ENCODE measurements around the gene ZNF8. TPM values are rescaled to one million over a fixed set of nuclear protein-coding genes. Genes with fewer than 3 reads are reported as not detected.
"Not testable (repeated sequence)": the region's sequence is repeated elsewhere in the genome, so short reads cannot be mapped to it uniquely, and the experiment has no call there.

The ZNF8 gene
- total RNA-seq, 1 donor from 2014 or later = 2.9 TPM

GRCh38 chr19:58300620-58301019 lies 21.9 kb downstream of the ZNF8 start:
- ATAC-seq = no peak

- ATAC-seq = no peak
Measured at GRCh38 chr19:58304255-58304654, 25.5 kb downstream of the ZNF8 start.

GRCh38 chr19:58304748-58305064 lies 26.0 kb downstream of the ZNF8 start:
- peak; percentile 4 for ATAC-seq

- peak; percentile 99 for ATAC-seq
Measured at GRCh38 chr19:58305065-58305931, 26.5 kb downstream of the ZNF8 start, which contains the start of gene ERVK3-1. TSS of gene ERVK3-1 (plus strand) at chr19:58305377. CDS start at chr19:58312169, 6,792 bp downstream.

GRCh38 chr19:58305932-58306323 lies 27.2 kb downstream of the ZNF8 start:
- no peak for ATAC-seq

- ATAC-seq = no peak
Measured at GRCh38 chr19:58307736-58308135, 29.0 kb downstream of the ZNF8 start.

GRCh38 chr19:58310685-58311084 lies 31.9 kb downstream of the ZNF8 start:
- ATAC-seq = not testable (repeated sequence)

GRCh38 chr19:58311345-58311865 lies 32.6 kb downstream of the ZNF8 start:
- no peak for ATAC-seq

GRCh38 chr19:58315580-58315979 lies 36.8 kb downstream of the ZNF8 start:
- no peak for ATAC-seq

- no peak for ATAC-seq
Measured at GRCh38 chr19:58317476-58318072, 38.8 kb downstream of the ZNF8 start.

- no peak for ATAC-seq
Measured at GRCh38 chr19:58318297-58318696, 39.5 kb downstream of the ZNF8 start.

GRCh38 chr19:58319241-58319640 lies 40.5 kb downstream of the ZNF8 start:
- peak; percentile 90 for ATAC-seq

GRCh38 chr19:58325311-58326022 lies 46.7 kb downstream of the ZNF8 start:
- ATAC-seq = peak; percentile 34

GRCh38 chr19:58326501-58326913 lies 47.8 kb downstream of the ZNF8 start:
- no peak for ATAC-seq

- peak; percentile 95 for ATAC-seq
Measured at GRCh38 chr19:58326914-58327726, 48.4 kb downstream of the ZNF8 start, which contains the start of gene ZSCAN22. TSS of gene ZSCAN22 (plus strand) at chr19:58326994. CDS start at chr19:58334803, 7,809 bp downstream.

- ATAC-seq = no peak
Measured at GRCh38 chr19:58328999-58329398, 50.2 kb downstream of the ZNF8 start.

- no peak for ATAC-seq
Measured at GRCh38 chr19:58330458-58330857, 51.7 kb downstream of the ZNF8 start.

GRCh38 chr19:58332697-58333096 lies 53.9 kb downstream of the ZNF8 start:
- ATAC-seq = no peak

- no peak for ATAC-seq
Measured at GRCh38 chr19:58334691-58335249, 56.0 kb downstream of the ZNF8 start.

GRCh38 chr19:58335630-58336029 lies 56.9 kb downstream of the ZNF8 start:
- no peak for ATAC-seq

- ATAC-seq = no peak
Measured at GRCh38 chr19:58336216-58336615, 57.5 kb downstream of the ZNF8 start.

- no peak for ATAC-seq
Measured at GRCh38 chr19:58336820-58337219, 58.1 kb downstream of the ZNF8 start.
